NCI-H1436 (cell line): Measurements from ENCODE around the gene UGT1A9.

Source experiments
- DNase-seq: peaks from one replicate; lab custom pipeline; 2025; lab: John Stamatoyannopoulos, UW

The UGT1A9 gene

GRCh38 chr2:233758849-233759248 lies 87.2 kb downstream of the UGT1A9 start:
- DNase-seq, result no peak

GRCh38 chr2:233760043-233760442 lies 88.3 kb downstream of the UGT1A9 start, which contains the start of gene UGT1A1:
Gene UGT1A1, plus strand, starts transcription at chr2:233760270. Its CDS starts 18 bp downstream, at chr2:233760288.
- DNase-seq, result no peak

- DNase-seq, result no peak
Observed at GRCh38 chr2:233761040-233761769, 89.5 kb downstream of the UGT1A9 start.

- DNase-seq, result no peak
Observed at GRCh38 chr2:233764264-233764663, 92.6 kb downstream of the UGT1A9 start.

GRCh38 chr2:233764761-233765160 lies 93.1 kb downstream of the UGT1A9 start:
- DNase-seq, result no peak

- no peak for DNase-seq
Observed at GRCh38 chr2:233766416-233766815, 94.7 kb downstream of the UGT1A9 start.

GRCh38 chr2:233768076-233768475 lies 96.4 kb downstream of the UGT1A9 start:
- DNase-seq, result no peak

GRCh38 chr2:233769260-233769659 lies 97.6 kb downstream of the UGT1A9 start:
- no peak for DNase-seq

GRCh38 chr2:233772153-233772552 lies 100.5 kb downstream of the UGT1A9 start:
- DNase-seq, result no peak

GRCh38 chr2:233772583-233772982 lies 100.9 kb downstream of the UGT1A9 start:
- no peak for DNase-seq

- no peak for DNase-seq
Observed at GRCh38 chr2:233773854-233774253, 102.2 kb downstream of the UGT1A9 start.

GRCh38 chr2:233775414-233775813 lies 103.7 kb downstream of the UGT1A9 start:
- DNase-seq, result no peak

GRCh38 chr2:233778030-233778429 lies 106.3 kb downstream of the UGT1A9 start, which contains the start of gene MROH2A:
Gene MROH2A, plus strand, starts transcription at chr2:233778330. Its CDS starts 1,029 bp downstream, at chr2:233779359.
- no peak for DNase-seq

- DNase-seq, result no peak
Observed at GRCh38 chr2:233779722-233780121, 108.0 kb downstream of the UGT1A9 start.

GRCh38 chr2:233780771-233781170 lies 109.1 kb downstream of the UGT1A9 start:
- no peak for DNase-seq

- DNase-seq, result no peak
Observed at GRCh38 chr2:233789554-233789953, 117.9 kb downstream of the UGT1A9 start.

GRCh38 chr2:233791151-233791882 lies 119.6 kb downstream of the UGT1A9 start:
- DNase-seq, result no peak

- no peak for DNase-seq
Observed at GRCh38 chr2:233791883-233792329, 120.2 kb downstream of the UGT1A9 start.

- DNase-seq, result no peak
Observed at GRCh38 chr2:233792720-233793119, 121.0 kb downstream of the UGT1A9 start.

GRCh38 chr2:233793465-233794127 lies 121.9 kb downstream of the UGT1A9 start:
- DNase-seq, result no peak

- no peak for DNase-seq
Observed at GRCh38 chr2:233794128-233794658, 122.5 kb downstream of the UGT1A9 start.

- DNase-seq, result no peak
Observed at GRCh38 chr2:233795735-233796171, 124.1 kb downstream of the UGT1A9 start.
